Measurements from ENCODE around the gene SIPA1L2.

Gene SIPA1L2

GRCh38 chr1:232664844-232665777, 35.2 kb upstream of the SIPA1L2 start:
- Histone ChIP-seq H3K4me3 (ENCODE audit: low read depth, low read length) (no peak overlapping the region), H3K9me3 (ENCODE audit: control insufficient read depth, insufficient read depth, low read length) (no peaks in the 10 kb centered on the region), H3K27ac (ENCODE audit: low read depth, low read length) (no peak overlapping the region)

GRCh38 chr1:232662910-232663309, 33.0 kb upstream of the SIPA1L2 start:
- no peaks in the 10 kb centered on the region for H3K9me3 ChIP-seq (ENCODE audit: control insufficient read depth, insufficient read depth, low read length)
- no peak overlapping the region for H3K27ac ChIP-seq (ENCODE audit: low read depth, low read length)
- H3K27me3 ChIP-seq (ENCODE audit: control insufficient read depth, insufficient read depth, low read length): no peaks in the 10 kb centered on the region
- no peak overlapping the region for H3K9ac ChIP-seq (ENCODE audit: low read depth, low read length)
- H3K4me1 ChIP-seq (ENCODE audit: control insufficient read depth, insufficient read depth, low read length): no peaks in the 10 kb centered on the region
- H3K36me3 ChIP-seq (ENCODE audit: control insufficient read depth, insufficient read depth, low read length): no peaks in the 10 kb centered on the region
- no peak overlapping the region for H3K4me3 ChIP-seq (ENCODE audit: low read depth, low read length)

More at GRCh38 chr1:232664844-232665777, 35.2 kb upstream of the SIPA1L2 start:
- H3K27me3 ChIP-seq (ENCODE audit: control insufficient read depth, insufficient read depth, low read length): no peaks in the 10 kb centered on the region
- no peaks in the 10 kb centered on the region for H3K36me3 ChIP-seq (ENCODE audit: control insufficient read depth, insufficient read depth, low read length)
- no peak overlapping the region for H3K9ac ChIP-seq (ENCODE audit: low read depth, low read length)
- no peaks in the 10 kb centered on the region for H3K4me1 ChIP-seq (ENCODE audit: control insufficient read depth, insufficient read depth, low read length)

DNA sequence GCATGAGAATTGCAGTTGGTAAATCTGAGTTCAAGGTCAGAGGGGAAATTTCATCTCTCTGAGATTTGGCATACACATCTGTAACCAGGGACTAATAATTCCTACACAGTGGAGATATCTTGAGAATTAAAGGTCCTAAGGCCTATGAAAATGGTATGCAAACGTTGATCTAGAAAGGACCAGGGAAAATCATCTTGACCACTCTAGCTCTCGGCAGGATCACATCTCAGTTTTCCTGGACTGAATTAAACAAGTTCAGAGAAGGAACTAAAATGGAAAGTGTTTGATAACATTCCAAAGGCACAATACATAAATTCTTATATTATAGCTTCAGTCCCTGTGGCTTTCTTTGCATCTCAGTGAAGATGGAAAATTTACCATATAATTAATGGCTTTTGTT, 28.5 kb upstream of the SIPA1L2 start:
- H3K27ac ChIP-seq (ENCODE audit: low read depth, low read length): no peak overlapping the region
- H3K4me1 ChIP-seq (ENCODE audit: control insufficient read depth, insufficient read depth, low read length): no peaks in the 10 kb centered on the region
- H3K27me3 ChIP-seq (ENCODE audit: control insufficient read depth, insufficient read depth, low read length): no peaks in the 10 kb centered on the region
- H3K36me3 ChIP-seq (ENCODE audit: control insufficient read depth, insufficient read depth, low read length): no peaks in the 10 kb centered on the region
- no peaks in the 10 kb centered on the region for H3K9me3 ChIP-seq (ENCODE audit: control insufficient read depth, insufficient read depth, low read length)
- no peak overlapping the region for H3K4me3 ChIP-seq (ENCODE audit: low read depth, low read length)
- H3K9ac ChIP-seq (ENCODE audit: low read depth, low read length): no peak overlapping the region

DNA sequence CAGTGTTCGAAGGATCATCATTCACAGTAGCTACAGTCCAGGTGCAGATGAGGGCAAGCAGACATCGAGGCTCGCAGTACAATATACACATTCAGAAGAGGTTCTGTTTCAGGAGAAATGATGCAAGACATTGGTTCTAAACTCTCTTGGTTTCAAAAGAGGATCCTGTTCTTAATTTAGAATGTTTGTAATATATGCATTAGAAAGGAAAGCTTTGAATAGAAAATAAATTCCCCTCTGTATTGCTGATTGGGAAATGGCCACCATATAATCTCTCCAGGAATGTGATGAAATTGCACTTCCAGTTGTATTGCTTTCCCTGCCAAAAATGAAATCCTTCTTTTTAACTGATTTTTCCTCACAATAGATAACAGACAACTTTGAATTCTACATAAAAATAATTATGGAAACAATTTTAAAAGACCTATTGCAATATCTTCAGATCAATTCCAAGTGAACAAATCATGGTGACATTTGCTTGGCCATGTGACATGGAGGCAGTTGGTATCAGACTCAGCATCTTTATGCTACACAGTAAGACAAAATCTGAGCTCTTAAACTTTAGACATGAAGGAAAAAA, 27.6 kb upstream of the SIPA1L2 start:
- H3K27ac ChIP-seq (ENCODE audit: low read depth, low read length): no peak overlapping the region
- no peaks in the 10 kb centered on the region for H3K9me3 ChIP-seq (ENCODE audit: control insufficient read depth, insufficient read depth, low read length)
- H3K4me3 ChIP-seq (ENCODE audit: low read depth, low read length): no peak overlapping the region

GRCh38 chr1:232655746-232656085, 25.8 kb upstream of the SIPA1L2 start:
- H3K4me3 ChIP-seq (ENCODE audit: low read depth, low read length): no peak overlapping the region
- H3K27me3 ChIP-seq (ENCODE audit: control insufficient read depth, insufficient read depth, low read length): no peaks in the 10 kb centered on the region
- H3K9ac ChIP-seq (ENCODE audit: low read depth, low read length): no peak overlapping the region
- no peaks in the 10 kb centered on the region for H3K9me3 ChIP-seq (ENCODE audit: control insufficient read depth, insufficient read depth, low read length)
- no peak overlapping the region for H3K27ac ChIP-seq (ENCODE audit: low read depth, low read length)
- no peaks in the 10 kb centered on the region for H3K36me3 ChIP-seq (ENCODE audit: control insufficient read depth, insufficient read depth, low read length)
- no peaks in the 10 kb centered on the region for H3K4me1 ChIP-seq (ENCODE audit: control insufficient read depth, insufficient read depth, low read length)

More for the DNA sequence above, 27.6 kb upstream of the SIPA1L2 start:
- no peak overlapping the region for H3K9ac ChIP-seq (ENCODE audit: low read depth, low read length)
- H3K4me1 ChIP-seq (ENCODE audit: control insufficient read depth, insufficient read depth, low read length): no peaks in the 10 kb centered on the region
- no peaks in the 10 kb centered on the region for H3K36me3 ChIP-seq (ENCODE audit: control insufficient read depth, insufficient read depth, low read length)
- H3K27me3 ChIP-seq (ENCODE audit: control insufficient read depth, insufficient read depth, low read length): no peaks in the 10 kb centered on the region

- no peak overlapping the region for H3K4me3 ChIP-seq (ENCODE audit: low read depth, low read length)
- H3K27me3 ChIP-seq (ENCODE audit: control insufficient read depth, insufficient read depth, low read length): no peaks in the 10 kb centered on the region
- no peaks in the 10 kb centered on the region for H3K36me3 ChIP-seq (ENCODE audit: control insufficient read depth, insufficient read depth, low read length)
- H3K9me3 ChIP-seq (ENCODE audit: control insufficient read depth, insufficient read depth, low read length): no peaks in the 10 kb centered on the region
- no peak overlapping the region for H3K27ac ChIP-seq (ENCODE audit: low read depth, low read length)
- no peaks in the 10 kb centered on the region for H3K4me1 ChIP-seq (ENCODE audit: control insufficient read depth, insufficient read depth, low read length)
- no peak overlapping the region for H3K9ac ChIP-seq (ENCODE audit: low read depth, low read length)
Measured at GRCh38 chr1:232655028-232655745, 25.3 kb upstream of the SIPA1L2 start.

- Histone ChIP-seq H3K36me3 (ENCODE audit: control insufficient read depth, insufficient read depth, low read length) (no peaks in the 10 kb centered on the region), H3K9ac (ENCODE audit: low read depth, low read length) (no peak overlapping the region), H3K27ac (ENCODE audit: low read depth, low read length) (no peak overlapping the region), H3K4me3 (ENCODE audit: low read depth, low read length) (no peak overlapping the region), H3K4me1 (ENCODE audit: control insufficient read depth, insufficient read depth, low read length) (no peaks in the 10 kb centered on the region), H3K9me3 (ENCODE audit: control insufficient read depth, insufficient read depth, low read length) (no peaks in the 10 kb centered on the region), H3K27me3 (ENCODE audit: control insufficient read depth, insufficient read depth, low read length) (no peaks in the 10 kb centered on the region)
Measured at GRCh38 chr1:232653789-232654188, 23.9 kb upstream of the SIPA1L2 start.

GRCh38 chr1:232650845-232651244, 20.9 kb upstream of the SIPA1L2 start:
- H3K9me3 ChIP-seq (ENCODE audit: control insufficient read depth, insufficient read depth, low read length): no peaks in the 10 kb centered on the region
- H3K4me1 ChIP-seq (ENCODE audit: control insufficient read depth, insufficient read depth, low read length): no peaks in the 10 kb centered on the region
- H3K4me3 ChIP-seq (ENCODE audit: low read depth, low read length): no peak overlapping the region
- no peaks in the 10 kb centered on the region for H3K36me3 ChIP-seq (ENCODE audit: control insufficient read depth, insufficient read depth, low read length)
- H3K9ac ChIP-seq (ENCODE audit: low read depth, low read length): no peak overlapping the region
- H3K27ac ChIP-seq (ENCODE audit: low read depth, low read length): no peak overlapping the region
- H3K27me3 ChIP-seq (ENCODE audit: control insufficient read depth, insufficient read depth, low read length): no peaks in the 10 kb centered on the region

DNA sequence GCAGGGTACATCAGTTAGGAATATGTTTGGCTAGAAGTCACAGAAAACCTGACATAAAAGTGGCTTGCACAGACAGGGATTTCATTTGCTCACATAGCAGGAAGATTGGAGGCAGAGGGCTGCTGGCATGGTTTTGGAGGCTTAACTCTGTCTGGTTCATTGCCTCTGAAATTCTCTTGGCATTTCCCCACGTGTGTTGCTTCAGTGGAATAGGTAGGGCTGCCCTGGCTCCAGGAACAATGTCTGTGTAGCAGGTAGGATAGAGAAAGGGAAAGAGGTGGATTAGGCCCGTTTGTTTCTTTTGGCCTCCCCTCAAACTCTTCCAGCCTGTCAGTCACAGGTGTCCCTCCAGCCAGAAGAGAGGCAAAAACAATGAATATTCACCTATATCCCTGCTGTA, 20.5 kb upstream of the SIPA1L2 start:
- Histone ChIP-seq H3K27ac (ENCODE audit: low read depth, low read length) (no peak overlapping the region), H3K36me3 (ENCODE audit: control insufficient read depth, insufficient read depth, low read length) (no peaks in the 10 kb centered on the region), H3K9me3 (ENCODE audit: control insufficient read depth, insufficient read depth, low read length) (no peaks in the 10 kb centered on the region), H3K4me1 (ENCODE audit: control insufficient read depth, insufficient read depth, low read length) (no peaks in the 10 kb centered on the region), H3K27me3 (ENCODE audit: control insufficient read depth, insufficient read depth, low read length) (no peaks in the 10 kb centered on the region), H3K9ac (ENCODE audit: low read depth, low read length) (no peak overlapping the region), H3K4me3 (ENCODE audit: low read depth, low read length) (no peak overlapping the region)

DNA sequence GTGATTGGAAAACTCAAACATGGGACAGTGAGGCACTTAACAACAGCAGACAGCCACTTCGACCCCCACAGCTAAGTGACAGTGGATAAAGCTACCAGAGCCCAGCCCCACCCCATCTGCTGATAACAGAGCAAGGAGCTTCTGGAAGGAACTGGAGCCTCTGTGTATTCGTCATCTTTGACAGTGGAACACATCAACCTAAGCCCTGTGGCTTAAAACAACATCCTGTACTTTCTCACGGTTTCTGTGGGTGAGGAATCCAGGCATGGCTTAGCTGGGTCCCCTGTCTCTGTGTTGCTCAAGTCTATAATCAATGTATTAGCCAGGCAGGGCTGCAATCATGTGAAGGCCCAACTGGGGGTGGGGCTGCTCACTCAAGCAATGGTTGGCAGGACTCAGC, 18.4 kb upstream of the SIPA1L2 start:
- Histone ChIP-seq H3K36me3 (ENCODE audit: control insufficient read depth, insufficient read depth, low read length) (no peaks in the 10 kb centered on the region), H3K4me1 (ENCODE audit: control insufficient read depth, insufficient read depth, low read length) (no peaks in the 10 kb centered on the region), H3K4me3 (ENCODE audit: low read depth, low read length) (no peak overlapping the region), H3K27me3 (ENCODE audit: control insufficient read depth, insufficient read depth, low read length) (no peaks in the 10 kb centered on the region), H3K9me3 (ENCODE audit: control insufficient read depth, insufficient read depth, low read length) (no peaks in the 10 kb centered on the region), H3K27ac (ENCODE audit: low read depth, low read length) (no peak overlapping the region), H3K9ac (ENCODE audit: low read depth, low read length) (no peak overlapping the region)

DNA sequence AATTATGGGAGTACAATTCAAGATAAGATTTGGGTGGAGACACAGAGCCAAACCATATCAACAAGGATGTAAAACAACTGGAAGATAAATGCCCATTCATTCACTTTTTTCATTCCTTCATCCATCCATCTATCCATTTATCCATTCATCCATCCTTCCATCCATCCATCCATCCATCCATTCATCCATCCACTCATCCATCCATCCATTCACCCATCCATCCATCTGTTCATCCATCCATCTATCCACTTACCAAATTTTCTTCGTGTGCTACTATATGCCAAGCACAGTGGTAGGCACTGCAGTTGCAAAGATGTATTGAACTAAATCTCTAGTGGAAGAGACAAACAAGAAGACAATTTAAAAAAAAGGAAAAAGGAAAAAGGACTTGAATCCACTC, 14.3 kb upstream of the SIPA1L2 start:
- Histone ChIP-seq H3K9ac (ENCODE audit: low read depth, low read length) (no peak overlapping the region), H3K36me3 (ENCODE audit: control insufficient read depth, insufficient read depth, low read length) (no peaks in the 10 kb centered on the region), H3K9me3 (ENCODE audit: control insufficient read depth, insufficient read depth, low read length) (no peaks in the 10 kb centered on the region), H3K27me3 (ENCODE audit: control insufficient read depth, insufficient read depth, low read length) (no peaks in the 10 kb centered on the region), H3K27ac (ENCODE audit: low read depth, low read length) (no peak overlapping the region), H3K4me3 (ENCODE audit: low read depth, low read length) (no peak overlapping the region), H3K4me1 (ENCODE audit: control insufficient read depth, insufficient read depth, low read length) (no peaks in the 10 kb centered on the region)
